ENCODE data around the gene DLG5.

Gene DLG5

DNA sequence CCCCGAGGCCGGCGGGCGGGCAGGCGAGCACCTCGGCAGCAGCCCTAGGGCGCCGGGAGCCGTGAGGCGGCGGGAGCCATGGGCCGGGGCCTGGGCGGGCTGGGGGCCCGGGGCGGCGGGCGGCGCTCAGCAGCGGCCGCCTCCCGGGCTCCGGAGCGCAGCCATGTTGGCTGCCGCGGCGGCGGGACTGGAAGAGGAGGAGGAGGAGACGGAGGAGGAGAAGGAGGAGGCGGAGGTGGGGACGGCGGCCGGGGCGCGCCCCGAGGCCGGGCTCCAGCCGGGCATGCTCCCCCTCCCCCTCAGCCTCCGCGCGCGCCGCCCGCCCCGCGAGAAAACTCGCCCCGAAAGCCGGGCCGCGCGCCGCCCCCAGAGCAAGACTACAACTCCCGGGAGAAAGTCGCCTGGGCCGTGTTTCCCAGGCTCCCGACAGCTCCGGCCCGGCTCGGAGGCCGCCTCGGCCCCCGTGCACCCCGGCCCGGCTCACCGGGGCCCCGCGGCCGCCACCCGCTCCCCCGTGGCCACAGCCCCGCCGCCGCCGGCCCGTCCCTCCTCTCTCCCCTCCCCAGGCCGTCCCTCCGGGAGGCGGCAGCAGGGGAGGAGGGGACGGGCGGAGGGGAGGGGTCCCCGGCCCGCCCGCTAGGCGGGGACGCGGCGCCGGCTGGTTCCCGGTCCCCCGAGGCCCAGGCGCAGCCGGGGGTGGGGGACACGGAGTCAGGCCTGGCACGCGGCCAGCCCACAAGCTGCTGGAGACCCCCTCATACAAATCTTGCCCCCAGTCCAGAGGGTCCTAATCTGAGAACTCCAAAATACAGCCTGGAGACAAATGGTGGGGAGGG is at the start of gene DLG5:
TSS of gene DLG5 (minus strand) at position 190 of the 836 bp plus-strand sequence. CDS start 235 bp downstream, outside the sequence.
- no peak for DNase-seq

GRCh38 chr10:77975086-77975666 is 48.6 kb upstream of the DLG5 start:
- DNase-seq, result no peak

- DNase-seq, result no peak
Measured at GRCh38 chr10:77974396-77975074, 48.0 kb upstream of the DLG5 start.

DNA sequence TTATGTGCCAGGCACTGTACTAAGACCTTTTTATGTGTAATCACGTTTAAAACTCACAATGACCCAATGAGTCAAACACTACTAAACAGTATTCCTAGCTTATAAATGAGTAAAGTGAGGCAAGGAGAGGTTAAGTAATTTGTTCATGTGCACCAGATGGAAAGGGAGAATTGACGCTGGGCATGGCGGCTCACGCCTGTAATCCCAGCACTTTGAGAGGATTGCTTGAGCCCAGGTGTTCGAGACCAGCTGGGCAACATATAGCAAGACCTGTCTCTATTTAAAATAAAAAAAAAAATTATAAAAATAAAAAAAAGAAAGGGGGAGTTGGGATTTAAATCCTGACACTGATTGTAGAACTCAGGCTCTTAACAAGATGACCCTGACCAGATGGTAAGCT is 46.7 kb upstream of the DLG5 start:
- DNase-seq, result no peak

- DNase-seq, result no peak
Measured at GRCh38 chr10:77972148-77972547, 45.6 kb upstream of the DLG5 start.

GRCh38 chr10:77971804-77972144 is 45.2 kb upstream of the DLG5 start:
- no peak for DNase-seq

- no peak for DNase-seq
Measured at GRCh38 chr10:77970869-77971803, 44.6 kb upstream of the DLG5 start.

GRCh38 chr10:77969114-77969513 is 42.6 kb upstream of the DLG5 start:
- DNase-seq, result no peak

DNA sequence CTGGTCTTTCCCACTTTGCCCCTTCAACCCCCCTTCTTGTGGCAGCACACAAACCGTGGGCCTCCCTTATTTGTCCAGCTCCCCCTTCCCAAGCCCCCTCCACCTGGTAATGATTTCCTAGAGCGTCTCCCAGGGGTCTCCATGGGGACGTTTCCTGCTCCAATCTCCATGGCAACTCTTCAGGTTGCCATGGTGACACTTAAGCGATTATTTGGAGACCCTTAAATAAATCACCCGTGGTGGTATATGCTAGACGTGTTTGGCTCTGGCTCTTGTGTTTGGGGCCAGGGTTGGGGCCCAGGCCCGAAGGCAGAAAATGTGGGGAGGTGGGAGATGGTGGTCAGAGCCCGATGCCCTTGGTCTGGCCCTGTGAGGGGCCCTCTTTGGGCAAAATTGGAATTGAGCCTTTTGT is 41.1 kb upstream of the DLG5 start:
- DNase-seq, result no peak

- DNase-seq, result no peak
Measured at GRCh38 chr10:77965294-77965693, 38.7 kb upstream of the DLG5 start.

- DNase-seq, result no peak
Measured at GRCh38 chr10:77964811-77965210, 38.3 kb upstream of the DLG5 start.

GRCh38 chr10:77963901-77964300 is 37.3 kb upstream of the DLG5 start:
- no peak for DNase-seq

GRCh38 chr10:77962350-77963146 is 36.0 kb upstream of the DLG5 start:
- DNase-seq, result no peak

GRCh38 chr10:77961668-77962067 is 35.1 kb upstream of the DLG5 start:
- no peak for DNase-seq

- no peak for DNase-seq
Measured at GRCh38 chr10:77960829-77961329, 34.3 kb upstream of the DLG5 start.

- no peak for DNase-seq
Measured at GRCh38 chr10:77959887-77960455, 33.4 kb upstream of the DLG5 start.

DNA sequence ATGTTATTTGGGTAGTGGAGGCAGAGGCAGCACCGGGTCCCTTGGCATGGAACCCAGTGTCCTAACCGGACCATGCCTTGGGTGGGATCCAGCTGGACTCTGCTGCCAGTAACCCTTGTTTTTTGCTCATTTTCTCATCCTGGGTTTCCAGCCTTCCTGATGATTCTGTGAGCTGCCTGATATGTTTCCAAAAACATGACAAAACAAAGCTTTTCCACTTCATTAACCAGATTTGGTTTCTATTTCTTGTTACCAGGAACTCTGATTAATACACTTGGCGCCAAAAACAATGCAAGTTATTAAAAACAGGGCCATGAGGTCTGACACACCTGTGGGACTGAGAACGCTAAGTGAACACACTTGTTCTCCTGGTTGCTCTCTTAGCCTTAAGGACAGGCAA is 32.8 kb upstream of the DLG5 start:
- no peak for DNase-seq

- no peak for DNase-seq
Measured at GRCh38 chr10:77955136-77955535, 28.6 kb upstream of the DLG5 start.

GRCh38 chr10:77949167-77949566 is 22.6 kb upstream of the DLG5 start:
- DNase-seq, result peak; percentile 25

GRCh38 chr10:77946084-77946483 is 19.5 kb upstream of the DLG5 start:
- DNase-seq, result no peak

- DNase-seq, result no peak
Measured at GRCh38 chr10:77944519-77944918, 18.0 kb upstream of the DLG5 start.
